Activated CD8-positive, alpha-beta T cell treated with anti-CD3 and anti-CD28 coated beads for 36 hours (primary cell): ENCODE results near the gene WDFY2. TPM values are rescaled to one million over a fixed set of nuclear protein-coding genes. Genes with fewer than 3 reads are reported as not detected.

Source experiments
- ATAC-seq: fragments of 200-7000 bp; cut with Tn5 transposase; one replicate; pipeline ENCODE4 v1.10.0; 2021; ENCODE audit warnings: mild to moderate bottlenecking, moderate library complexity
- CTCF ChIA-PET: fragments of 350-600 bp; sonication (Branson Sonifier 250); formaldehyde crosslinking; loops from one replicate; lab custom pipeline; 2021; ENCODE audit warnings: antibody characterized with exemption; lab: Charles Lee
- POLR2A ChIA-PET: fragments of 350-600 bp; sonication (Branson Sonifier 250); formaldehyde crosslinking; loops from one replicate; lab custom pipeline; 2021; ENCODE audit warnings: antibody characterized with exemption; lab: Charles Lee
- DNase-seq: peaks from one replicate; pipeline ENCODE4 v3.0.0-alpha.2; 2020
- H3K27ac Mint-ChIP-seq: one replicate; pipeline ENCODE4 v1.8.0; 2021; ENCODE audit warnings: mild to moderate bottlenecking, mixed read lengths
- H3K27me3 Mint-ChIP-seq: one replicate; pipeline ENCODE4 v1.8.0; 2021; ENCODE audit warnings: mixed read lengths
- H3K36me3 Mint-ChIP-seq: one replicate; pipeline ENCODE4 v1.8.0; 2021; ENCODE audit warnings: low read depth, mixed read lengths
- H3K4me1 Mint-ChIP-seq: one replicate; pipeline ENCODE4 v1.8.0; 2021; ENCODE audit warnings: low read depth, mixed read lengths
- H3K4me3 Mint-ChIP-seq: one replicate; pipeline ENCODE4 v1.8.0; 2021; ENCODE audit warnings: mild to moderate bottlenecking, moderate library complexity, mixed read lengths
- H3K9me3 Mint-ChIP-seq: one replicate; pipeline ENCODE4 v1.8.0; 2021; ENCODE audit warnings: mixed read lengths
- CTCF ChIP-seq: fragments of 200-600 bp; IDR thresholded peaks from one replicate; pipeline ENCODE4 v1.8.0; 2022; ENCODE audit warnings: antibody characterized with exemption, mild to moderate bottlenecking
- intact Hi-C: fragments of 100-400 bp; cut with micrococcal nuclease; formaldehyde crosslinking; loops from one replicate; pipeline ENCODE4 v1.10.0; 2022
- total RNA-seq, 2 experiments: library from RNA; stranded (reverse); gene quantifications; one replicate each; pipeline ENCODE4 v1.2.3, GENCODE V29; 2021

WDFY2 gene
- total RNA-seq, 2 experiments from 2014 or later, result 11.2 to 11.6 TPM

- H3K27me3 Mint-ChIP-seq, result no peaks in the 10 kb centered on the region
- intact Hi-C loops, result no loop called here
- no peaks in the 10 kb centered on the region for H3K36me3 Mint-ChIP-seq
- no peak for TF ChIP-seq CTCF
- no peak overlapping the region for H3K27ac Mint-ChIP-seq
- no peak for DNase-seq
- no peaks in the 10 kb centered on the region for H3K9me3 Mint-ChIP-seq
- ChIA-PET POLR2A (interaction anchor here (0.8 kb wide), 1 partner anchor 268 kb away, joined by 3 read pairs; the partner anchor contains the start of gene INTS6), CTCF (interaction anchor here (1.1 to 1.3 kb wide), 2 partner anchors 37 to 76 kb away, joined by 3 to 4 read pairs; no protein-coding TSS in a partner anchor)
- no peak overlapping the region for H3K4me3 Mint-ChIP-seq
- no peak for ATAC-seq
- no peaks in the 10 kb centered on the region for H3K4me1 Mint-ChIP-seq
Observed at GRCh38 chr13:51721496-51721895, 137.2 kb downstream of the WDFY2 start.

GRCh38 chr13:51723529-51723928, 139.3 kb downstream of the WDFY2 start:
- no peaks in the 10 kb centered on the region for H3K27me3 Mint-ChIP-seq
- H3K9me3 Mint-ChIP-seq, result no peaks in the 10 kb centered on the region
- no peak overlapping the region for H3K4me3 Mint-ChIP-seq
- TF ChIP-seq CTCF, result no peak
- no peak overlapping the region for H3K27ac Mint-ChIP-seq
- ChIA-PET CTCF (no interaction called here), POLR2A (no interaction called here)
- DNase-seq (no peak), ATAC-seq (no peak)
- H3K36me3 Mint-ChIP-seq, result peaks cover 11% of the 10 kb centered on the region
- peaks cover 2% of the 10 kb centered on the region for H3K4me1 Mint-ChIP-seq
- intact Hi-C loops, result no loop called here

- Mint-ChIP-seq H3K36me3 (peaks cover 11% of the 10 kb centered on the region), H3K27me3 (no peaks in the 10 kb centered on the region), H3K4me1 (peaks cover 2% of the 10 kb centered on the region), H3K9me3 (no peaks in the 10 kb centered on the region), H3K4me3 (no peak overlapping the region), H3K27ac (no peak overlapping the region)
- ChIA-PET POLR2A (no interaction called here), CTCF (no interaction called here)
- DNase-seq, result no peak
- TF ChIP-seq CTCF, result no peak
- no peak for ATAC-seq
- intact Hi-C loops, result no loop called here
Observed at GRCh38 chr13:51724721-51725120, 140.5 kb downstream of the WDFY2 start.

- peaks cover 11% of the 10 kb centered on the region for H3K36me3 Mint-ChIP-seq
- POLR2A ChIA-PET, result no interaction called here
- no peaks in the 10 kb centered on the region for H3K27me3 Mint-ChIP-seq
- DNase-seq (no peak), ATAC-seq (no peak)
- peaks cover 2% of the 10 kb centered on the region for H3K4me1 Mint-ChIP-seq
- CTCF ChIA-PET, result interaction anchor here (0.8 kb wide), 2 partner anchors 15 to 40 kb away, joined by 4 read pairs; no protein-coding TSS in a partner anchor
- intact Hi-C loops, result no loop called here
- H3K9me3 Mint-ChIP-seq, result no peaks in the 10 kb centered on the region
- H3K27ac Mint-ChIP-seq, result no peak overlapping the region
- H3K4me3 Mint-ChIP-seq, result no peak overlapping the region
- TF ChIP-seq CTCF, result no peak
Observed at GRCh38 chr13:51726446-51727193, 142.4 kb downstream of the WDFY2 start.

GRCh38 chr13:51727634-51728274, 143.5 kb downstream of the WDFY2 start:
- TF ChIP-seq CTCF, result no peak
- Mint-ChIP-seq H3K4me1 (peaks cover 2% of the 10 kb centered on the region), H3K4me3 (no peak overlapping the region), H3K36me3 (peaks cover 13% of the 10 kb centered on the region), H3K27me3 (no peaks in the 10 kb centered on the region), H3K27ac (no peak overlapping the region), H3K9me3 (no peaks in the 10 kb centered on the region)
- ATAC-seq (no peak), DNase-seq (no peak)
- ChIA-PET POLR2A (no interaction called here), CTCF (no interaction called here)
- intact Hi-C loops, result no loop called here
